A549 (cell line): Measurements from ENCODE around the gene VPS41.

Experiments used
- CBX8 ChIP-seq: fragments of 200-600 bp; sonication (generic); IDR thresholded peaks from 2 replicates; pipeline ENCODE4 v1.6.1; 2016
- CEBPB ChIP-seq, 2 experiments: fragments of >200 bp in 1 of 2; sonication (Bioruptor Twin) in 1 of 2; formaldehyde crosslinking in 1 of 2; IDR thresholded peaks; 2 replicates each; pipeline ENCODE4 v1.6.1; 2012 to 2016
- CHD2 ChIP-seq: fragments of 150-350 bp; IDR thresholded peaks from 2 replicates; pipeline ENCODE4 v1.6.1; 2014; ENCODE audit warnings: low read length; ENCODE audit not compliant: partially characterized antibody
- ELK1 ChIP-seq: fragments of 150-350 bp; IDR thresholded peaks from 2 replicates; pipeline ENCODE4 v1.6.1; 2014; ENCODE audit warnings: low read depth, mild to moderate bottlenecking, low read length
- ESRRA ChIP-seq: fragments of 150-350 bp; IDR thresholded peaks from 2 replicates; pipeline ENCODE4 v1.6.1; 2014; ENCODE audit warnings: mild to moderate bottlenecking, low read length, borderline replicate concordance
- MYC ChIP-seq: IDR thresholded peaks from 2 replicates; pipeline ENCODE4 v1.6.1; 2012; ENCODE audit warnings: mild to moderate bottlenecking, inconsistent platforms, low read length, improper control_type of control experiment, borderline replicate concordance
- POLR2A ChIP-seq: IDR thresholded peaks from 2 replicates; pipeline ENCODE4 v1.6.1; 2012; ENCODE audit warnings: mild to moderate bottlenecking, low read length
- RAD21 ChIP-seq, 2 experiments: fragments of >200 bp in 1 of 2; sonication (Bioruptor Twin) in 1 of 2; formaldehyde crosslinking in 1 of 2; IDR thresholded peaks in 1 of 2; conservative IDR thresholded peaks in 1 of 2; 2 replicates in 1 of 2; 3 replicates in 1 of 2; pipeline ENCODE4 v1.6.1; 2012 to 2018; ENCODE audit warnings: inconsistent platforms in 1 of 2
- REST ChIP-seq: fragments of 200-600 bp; sonication (generic); IDR thresholded peaks from 2 replicates; pipeline ENCODE4 v1.6.1; 2016; ENCODE audit warnings: antibody characterized with exemption, mild to moderate bottlenecking, moderate library complexity
- RFX5 ChIP-seq: fragments of 450-650 bp; IDR thresholded peaks from 2 replicates; pipeline ENCODE4 v1.7.1; 2014; ENCODE audit warnings: antibody characterized with exemption, mild to moderate bottlenecking, moderate library complexity
- TF ChIP-seq, protein P1 (sequence below): fragments of >200 bp; sonication (Bioruptor Twin); formaldehyde crosslinking; IDR thresholded peaks from 3 replicates; pipeline ENCODE4 v1.5.1; 2016
- TF ChIP-seq, protein P2 (sequence below): IDR thresholded peaks from 2 replicates; pipeline ENCODE4 v1.6.1; 2012

GRCh38 chr7:38870147-38870546 lies 38.8 kb downstream of the VPS41 start:
- TF ChIP-seq CEBPB (IDR thresholded peaks at IDR 0.05) (no peak), RFX5 (no peak), RAD21 (conservative IDR thresholded peaks at IDR 0.05 in 1 of 2, IDR thresholded peaks at IDR 0.05 in 1 of 2) (no peak), POLR2A (no peak), REST (no peak), ESRRA (no peak), ELK1 (no peak), CHD2 (no peak), MYC (no peak), CBX8 (no peak)
- TF ChIP-seq, protein P1, sequence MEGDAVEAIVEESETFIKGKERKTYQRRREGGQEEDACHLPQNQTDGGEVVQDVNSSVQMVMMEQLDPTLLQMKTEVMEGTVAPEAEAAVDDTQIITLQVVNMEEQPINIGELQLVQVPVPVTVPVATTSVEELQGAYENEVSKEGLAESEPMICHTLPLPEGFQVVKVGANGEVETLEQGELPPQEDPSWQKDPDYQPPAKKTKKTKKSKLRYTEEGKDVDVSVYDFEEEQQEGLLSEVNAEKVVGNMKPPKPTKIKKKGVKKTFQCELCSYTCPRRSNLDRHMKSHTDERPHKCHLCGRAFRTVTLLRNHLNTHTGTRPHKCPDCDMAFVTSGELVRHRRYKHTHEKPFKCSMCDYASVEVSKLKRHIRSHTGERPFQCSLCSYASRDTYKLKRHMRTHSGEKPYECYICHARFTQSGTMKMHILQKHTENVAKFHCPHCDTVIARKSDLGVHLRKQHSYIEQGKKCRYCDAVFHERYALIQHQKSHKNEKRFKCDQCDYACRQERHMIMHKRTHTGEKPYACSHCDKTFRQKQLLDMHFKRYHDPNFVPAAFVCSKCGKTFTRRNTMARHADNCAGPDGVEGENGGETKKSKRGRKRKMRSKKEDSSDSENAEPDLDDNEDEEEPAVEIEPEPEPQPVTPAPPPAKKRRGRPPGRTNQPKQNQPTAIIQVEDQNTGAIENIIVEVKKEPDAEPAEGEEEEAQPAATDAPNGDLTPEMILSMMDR, result no peak
- TF ChIP-seq, protein P2, sequence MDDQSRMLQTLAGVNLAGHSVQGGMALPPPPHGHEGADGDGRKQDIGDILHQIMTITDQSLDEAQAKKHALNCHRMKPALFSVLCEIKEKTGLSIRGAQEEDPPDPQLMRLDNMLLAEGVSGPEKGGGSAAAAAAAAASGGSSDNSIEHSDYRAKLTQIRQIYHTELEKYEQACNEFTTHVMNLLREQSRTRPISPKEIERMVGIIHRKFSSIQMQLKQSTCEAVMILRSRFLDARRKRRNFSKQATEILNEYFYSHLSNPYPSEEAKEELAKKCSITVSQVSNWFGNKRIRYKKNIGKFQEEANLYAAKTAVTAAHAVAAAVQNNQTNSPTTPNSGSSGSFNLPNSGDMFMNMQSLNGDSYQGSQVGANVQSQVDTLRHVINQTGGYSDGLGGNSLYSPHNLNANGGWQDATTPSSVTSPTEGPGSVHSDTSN, result no peak
